Measurements from ENCODE around the gene NTRK3. TPM values are rescaled to one million over a fixed set of nuclear protein-coding genes. Genes with fewer than 3 reads are reported as not detected.

NTRK3 gene
- total and polyA plus RNA-seq, 2 donors (not counting 3 experiments of a cell fraction or from before 2014, with no cell fraction given): not detected

DNA sequence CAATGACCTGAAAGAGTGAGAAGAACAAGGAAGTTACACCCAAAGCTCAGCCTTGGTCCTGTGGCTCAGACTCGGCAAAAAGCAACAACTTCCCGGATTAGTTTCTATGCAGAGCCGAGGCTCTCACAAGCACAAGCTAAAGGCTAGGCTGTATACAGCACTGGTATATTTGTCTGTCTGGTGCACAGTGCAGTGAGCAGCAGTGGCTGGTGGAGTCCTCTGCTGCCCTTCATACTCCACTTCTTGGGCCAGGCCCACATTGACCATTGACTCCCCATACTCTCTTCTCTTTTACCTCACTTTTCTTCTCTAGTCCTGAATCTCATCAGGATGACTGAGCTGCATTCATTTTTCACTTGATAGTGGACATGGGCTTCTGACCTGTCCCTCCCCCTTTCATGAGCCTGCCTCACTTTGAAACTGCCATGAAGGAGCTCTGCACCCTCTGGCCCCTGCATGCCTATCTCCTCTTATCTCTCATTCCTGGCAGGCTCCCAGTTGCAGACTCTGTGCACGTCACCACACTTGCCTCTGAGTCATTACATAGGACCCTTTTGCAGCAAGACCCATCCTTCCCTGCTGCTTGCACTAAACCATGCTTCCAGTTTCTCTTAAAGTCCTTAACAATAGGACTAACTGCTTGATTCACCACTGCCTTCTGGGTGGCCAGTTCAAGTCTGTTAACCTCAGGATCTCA lies 379.3 kb downstream of the NTRK3 start:
- TF ChIP-seq MYC (IDR thresholded peaks at IDR 0.05; ENCODE audit: low read depth, low read length): no peak
- H3K27me3 ChIP-seq (ENCODE audit: control insufficient read depth in 2 of 2, insufficient read depth in 2 of 2, low read length in 2 of 2): no peaks in the 10 kb centered on the region
- H3K27ac ChIP-seq (ENCODE audit: insufficient read depth, low read depth, low read length): no peak overlapping the region
- ChIA-PET CTCF (no interaction called here), POLR2A (no interaction called here)
- H3K9me3 ChIP-seq (replicated peaks; ENCODE audit: control insufficient read depth, insufficient read depth, low read length): peaks cover 2% of the 10 kb centered on the region
- no peaks in the 10 kb centered on the region for H3K4me1 ChIP-seq (ENCODE audit: control insufficient read depth, extremely low read depth, insufficient read depth, low read length)
- H3K9ac ChIP-seq (replicated peaks; ENCODE audit: extremely low read depth, insufficient read depth, low read length): no peak overlapping the region
- H3K4me2 ChIP-seq (ENCODE audit: insufficient read depth, low read length): no peak overlapping the region
- dilution Hi-C loops (cut with MboI; ENCODE audit: extremely low pct_ligation_motif_present, low sequenced_read_pairs) (no loop called here), intact Hi-C loops (cut with micrococcal nuclease) (no loop called here)
- H3K9me1 ChIP-seq (replicated peaks; ENCODE audit: control insufficient read depth, extremely low read depth, insufficient read depth, low read length): no peaks in the 10 kb centered on the region
- no peaks in the 10 kb centered on the region for H3K79me2 ChIP-seq (ENCODE audit: control insufficient read depth, insufficient read depth, low read length)
- no TSS peak for BruUV-seq (replicated peaks)
- H3K36me3 ChIP-seq (ENCODE audit: control insufficient read depth in 2 of 2, extremely low read depth in 1 of 2, insufficient read depth in 2 of 2, low read length in 2 of 2): no peaks in the 10 kb centered on the region
- FAIRE-seq: no peak
- H3K4me3 ChIP-seq (replicated peaks in 1 of 3; ENCODE audit: insufficient read depth in 1 of 3, low read depth in 1 of 3, low read length in 3 of 3): no peak overlapping the region
- H2AFZ ChIP-seq (ENCODE audit: low read depth, low read length): no peak overlapping the region
- H4K20me1 ChIP-seq (replicated peaks; ENCODE audit: control insufficient read depth, extremely low read depth, insufficient read depth, low read length): no peaks in the 10 kb centered on the region
- no peak for DNase-seq (ENCODE audit: low read depth, low spot score)

DNA sequence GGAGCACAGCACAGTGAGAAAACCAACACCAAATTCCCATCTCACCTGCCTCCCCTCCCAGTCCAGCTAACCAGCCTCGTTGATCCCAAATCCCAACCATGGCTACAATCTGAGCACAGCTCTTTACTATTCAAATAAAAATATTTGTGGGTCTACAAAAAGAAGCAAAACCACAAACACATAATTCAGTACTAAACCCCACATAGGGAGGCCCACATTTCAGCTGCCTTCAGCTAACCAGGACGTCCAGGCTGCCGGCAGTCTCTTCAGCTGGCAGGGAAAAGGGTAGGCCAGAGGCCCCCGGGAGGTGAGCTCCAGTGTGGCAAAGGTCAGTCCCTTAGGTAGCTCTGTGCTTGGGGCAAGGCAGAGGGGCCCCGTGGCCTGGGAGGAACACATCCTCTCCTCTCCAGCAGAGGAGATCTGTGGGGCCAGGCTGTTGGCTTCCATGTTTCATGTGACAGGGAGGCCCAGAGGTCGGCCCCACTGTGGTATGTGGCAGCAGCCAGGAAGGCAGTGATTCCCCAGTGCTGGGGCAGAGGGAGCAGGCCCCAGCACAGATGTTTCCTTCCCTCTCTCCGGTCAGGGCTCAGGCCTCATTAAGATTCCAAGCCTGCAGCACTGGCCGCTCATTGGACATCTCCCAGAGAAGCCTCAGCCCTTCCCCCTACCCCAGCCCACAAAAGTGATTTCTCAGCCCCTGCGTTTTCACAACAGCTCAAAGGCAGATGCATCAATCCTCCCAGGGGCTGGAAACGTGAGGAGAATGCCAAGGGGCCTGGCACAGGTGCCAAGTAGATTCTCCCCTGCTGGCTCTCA lies 381.4 kb downstream of the NTRK3 start:
- ChIA-PET POLR2A (no interaction called here), CTCF (no interaction called here)
- Histone ChIP-seq H3K27me3 (ENCODE audit: control insufficient read depth in 2 of 2, insufficient read depth in 2 of 2, low read length in 2 of 2) (no peaks in the 10 kb centered on the region), H3K4me3 (replicated peaks in 1 of 3; ENCODE audit: insufficient read depth in 1 of 3, low read depth in 1 of 3, low read length in 3 of 3) (no peak overlapping the region), H3K79me2 (ENCODE audit: control insufficient read depth, insufficient read depth, low read length) (no peaks in the 10 kb centered on the region), H2AFZ (ENCODE audit: low read depth, low read length) (no peak overlapping the region), H3K9me1 (replicated peaks; ENCODE audit: control insufficient read depth, extremely low read depth, insufficient read depth, low read length) (no peaks in the 10 kb centered on the region), H3K4me1 (ENCODE audit: control insufficient read depth, extremely low read depth, insufficient read depth, low read length) (no peaks in the 10 kb centered on the region), H4K20me1 (replicated peaks; ENCODE audit: control insufficient read depth, extremely low read depth, insufficient read depth, low read length) (no peaks in the 10 kb centered on the region), H3K9ac (replicated peaks; ENCODE audit: extremely low read depth, insufficient read depth, low read length) (no peak overlapping the region), H3K9me3 (replicated peaks; ENCODE audit: control insufficient read depth, insufficient read depth, low read length) (peaks cover 2% of the 10 kb centered on the region), H3K4me2 (ENCODE audit: insufficient read depth, low read length) (no peak overlapping the region), H3K27ac (ENCODE audit: insufficient read depth, low read depth, low read length) (no peak overlapping the region), H3K36me3 (ENCODE audit: control insufficient read depth in 2 of 2, extremely low read depth in 1 of 2, insufficient read depth in 2 of 2, low read length in 2 of 2) (no peaks in the 10 kb centered on the region)
- dilution Hi-C loops (cut with MboI; ENCODE audit: extremely low pct_ligation_motif_present, low sequenced_read_pairs): no loop called here
- TF ChIP-seq EZH2 (IDR thresholded peaks at IDR 0.05; ENCODE audit: borderline replicate concordance, low read depth, low read length, severe bottlenecking): no peak
- TF ChIP-seq, protein P1, sequence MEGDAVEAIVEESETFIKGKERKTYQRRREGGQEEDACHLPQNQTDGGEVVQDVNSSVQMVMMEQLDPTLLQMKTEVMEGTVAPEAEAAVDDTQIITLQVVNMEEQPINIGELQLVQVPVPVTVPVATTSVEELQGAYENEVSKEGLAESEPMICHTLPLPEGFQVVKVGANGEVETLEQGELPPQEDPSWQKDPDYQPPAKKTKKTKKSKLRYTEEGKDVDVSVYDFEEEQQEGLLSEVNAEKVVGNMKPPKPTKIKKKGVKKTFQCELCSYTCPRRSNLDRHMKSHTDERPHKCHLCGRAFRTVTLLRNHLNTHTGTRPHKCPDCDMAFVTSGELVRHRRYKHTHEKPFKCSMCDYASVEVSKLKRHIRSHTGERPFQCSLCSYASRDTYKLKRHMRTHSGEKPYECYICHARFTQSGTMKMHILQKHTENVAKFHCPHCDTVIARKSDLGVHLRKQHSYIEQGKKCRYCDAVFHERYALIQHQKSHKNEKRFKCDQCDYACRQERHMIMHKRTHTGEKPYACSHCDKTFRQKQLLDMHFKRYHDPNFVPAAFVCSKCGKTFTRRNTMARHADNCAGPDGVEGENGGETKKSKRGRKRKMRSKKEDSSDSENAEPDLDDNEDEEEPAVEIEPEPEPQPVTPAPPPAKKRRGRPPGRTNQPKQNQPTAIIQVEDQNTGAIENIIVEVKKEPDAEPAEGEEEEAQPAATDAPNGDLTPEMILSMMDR (IDR thresholded peaks at IDR 0.05; ENCODE audit: extremely low read depth in 1 of 2, insufficient read depth in 1 of 2, low read depth in 1 of 2, low read length in 2 of 2): no peak
- TF ChIP-seq FOS (IDR thresholded peaks at IDR 0.05; ENCODE audit: borderline replicate concordance, insufficient read depth, low read length): no peak
- TF ChIP-seq JUN (IDR thresholded peaks at IDR 0.05; ENCODE audit: borderline replicate concordance, insufficient read depth, insufficient read length, low read depth): no peak
- no peak for TF ChIP-seq GATA2 (IDR thresholded peaks at IDR 0.05; ENCODE audit: insufficient read depth, insufficient read length, low read depth, low read length)
- no peak for TF ChIP-seq POLR2AphosphoS5 (IDR thresholded peaks at IDR 0.05; ENCODE audit: insufficient read depth, low read depth, low read length)
- TF ChIP-seq, protein P2, sequence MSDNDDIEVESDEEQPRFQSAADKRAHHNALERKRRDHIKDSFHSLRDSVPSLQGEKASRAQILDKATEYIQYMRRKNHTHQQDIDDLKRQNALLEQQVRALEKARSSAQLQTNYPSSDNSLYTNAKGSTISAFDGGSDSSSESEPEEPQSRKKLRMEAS (IDR thresholded peaks at IDR 0.05; ENCODE audit: insufficient read depth, insufficient read length): no peak
- no peak for TF ChIP-seq POLR2A (IDR thresholded peaks at IDR 0.05; ENCODE audit: low read depth, low read length)
- no peak for TF ChIP-seq MYC (IDR thresholded peaks at IDR 0.05; ENCODE audit: low read depth, low read length)
- intact Hi-C loops (cut with micrococcal nuclease): no loop called here
- FAIRE-seq (no peak), DNase-seq (ENCODE audit: low read depth, low spot score) (no peak)
- no TSS peak for BruUV-seq (replicated peaks)

Data from endothelial cell of umbilical vein (primary cell).